K562 (cell line): ENCODE results near the gene KIAA1958. TPM values are rescaled to one million over a fixed set of nuclear protein-coding genes. Genes with fewer than 3 reads are reported as not detected.
A peak's percentile ranks its signal among the peaks of the same experiment; 100 is the strongest.

Experiments used
- CBX3 ChIP-seq, 2 experiments: IDR thresholded peaks; 1 replicate in 1 of 2; 2 replicates in 1 of 2; pipeline ENCODE4 v1.6.1; 2012; ENCODE audit warnings: inconsistent platforms in 2 of 2, low read length in 2 of 2, borderline replicate concordance in 1 of 2, control low read depth in 1 of 2
- CHCHD3 ChIP-seq: fragments of 250-450 bp; sonication (Bioruptor Pico); IDR thresholded peaks from 2 replicates; pipeline ENCODE4 v2.1.2; 2022; ENCODE audit warnings: mild to moderate bottlenecking
- DDX20 ChIP-seq: fragments of 450-650 bp; IDR thresholded peaks from 2 replicates; pipeline ENCODE4 v1.6.1; 2016; ENCODE audit warnings: missing genetic modification characterization, low read depth, mild to moderate bottlenecking, missing compliant biosample characterization, moderate library complexity
- ETS2 ChIP-seq: IDR thresholded peaks from 2 replicates; pipeline ENCODE4 v1.6.1; 2016; ENCODE audit warnings: borderline replicate concordance, missing genetic modification characterization, mild to moderate bottlenecking, moderate library complexity, missing compliant biosample characterization; ENCODE audit not compliant: poor library complexity, severe bottlenecking
- HINFP ChIP-seq: fragments of 450-650 bp; conservative IDR thresholded peaks from 2 replicates; pipeline ENCODE4 v1.6.1; 2016; ENCODE audit warnings: missing genetic modification characterization, low read depth, mild to moderate bottlenecking, control low read depth, missing compliant biosample characterization
- MAX ChIP-seq: sonication (generic); formaldehyde crosslinking; IDR thresholded peaks from 2 replicates; pipeline ENCODE4 v1.9.0; 2022; ENCODE audit warnings: mild to moderate bottlenecking, missing genetic modification reagents
- NR2C2 ChIP-seq, 2 experiments: fragments of 200-800 bp in 1 of 2; sonication (Bioruptor generic) in 1 of 2; sonication (generic) in 1 of 2; formaldehyde crosslinking in 1 of 2; IDR thresholded peaks; 2 replicates each; pipeline versions ENCODE4 v1.6.1 to v1.8.0; 2016 to 2022; ENCODE audit warnings: mild to moderate bottlenecking in 1 of 2, missing compliant biosample characterization in 1 of 2, missing genetic modification characterization in 1 of 2, missing genetic modification reagents in 1 of 2
- PATZ1 ChIP-seq: fragments of 250-450 bp; sonication (Bioruptor Pico); IDR thresholded peaks from 2 replicates; pipeline ENCODE4 v1.5.0; 2020; ENCODE audit warnings: mild to moderate bottlenecking, borderline replicate concordance
- PURB ChIP-seq: sonication (generic); formaldehyde crosslinking; IDR thresholded peaks from 2 replicates; pipeline ENCODE4 v1.9.0; 2021; ENCODE audit warnings: low read depth, mild to moderate bottlenecking, missing genetic modification reagents
- RBM14 ChIP-seq: fragments of 200-400 bp; formaldehyde crosslinking; IDR thresholded peaks from 2 replicates; pipeline ENCODE4 v1.6.1; 2018; ENCODE audit warnings: low read depth, mild to moderate bottlenecking, low read length, moderate library complexity, borderline replicate concordance; ENCODE audit not compliant: insufficient read depth
- RBM22 ChIP-seq: fragments of 200-400 bp; formaldehyde crosslinking; IDR thresholded peaks from 2 replicates; pipeline ENCODE4 v1.6.1; 2018; ENCODE audit warnings: low read length, low read depth; ENCODE audit not compliant: poor library complexity, severe bottlenecking
- SFPQ ChIP-seq: fragments of 200-400 bp; formaldehyde crosslinking; IDR thresholded peaks from 2 replicates; pipeline ENCODE4 v1.6.1; 2017; ENCODE audit warnings: mild to moderate bottlenecking, low read depth, low read length, moderate library complexity
- TSC22D4 ChIP-seq: fragments of 450-650 bp; IDR thresholded peaks from 2 replicates; pipeline ENCODE4 v1.6.1; 2016; ENCODE audit warnings: missing genetic modification characterization, missing biosample characterization, control low read depth
- ZC3H11A ChIP-seq: IDR thresholded peaks from 2 replicates; pipeline ENCODE4 v1.6.1; 2012; ENCODE audit warnings: low read depth, low read length, improper control_type of control experiment
- ZNF23 ChIP-seq: fragments of 250-450 bp; sonication (Bioruptor Pico); IDR thresholded peaks from 2 replicates; pipeline ENCODE4 v1.4.0; 2020; ENCODE audit warnings: mild to moderate bottlenecking
- ZNF449 ChIP-seq: fragments of 250-450 bp; sonication (Bioruptor Pico); IDR thresholded peaks from 2 replicates; pipeline ENCODE4 v1.8.0; 2022; ENCODE audit warnings: moderate library complexity, mild to moderate bottlenecking, inconsistent platforms
- ZNF668 ChIP-seq: fragments of 250-450 bp; sonication (Bioruptor Pico); IDR thresholded peaks from 2 replicates; pipeline ENCODE4 v1.8.0; 2022; ENCODE audit warnings: mild to moderate bottlenecking, inconsistent platforms
- ZNF785 ChIP-seq: fragments of 250-450 bp; sonication (Bioruptor Pico); IDR thresholded peaks from 2 replicates; pipeline ENCODE4 v1.4.0; 2020; ENCODE audit warnings: mild to moderate bottlenecking
- ZZZ3 ChIP-seq: fragments of 450-650 bp; IDR thresholded peaks from 2 replicates; pipeline ENCODE4 v1.6.1; 2016; ENCODE audit warnings: antibody characterized with exemption, mild to moderate bottlenecking, moderate library complexity
- polyA plus RNA-seq, 8 experiments: library from polyadenylated mRNA; depleted of rRNA in 4 of 8; stranded (reverse) in 5 of 8; unstranded in 3 of 8; fragments of >200 nt; fragmentation: Nextera tagmentation in 2 of 8; fragmentation: Illumina TruSeq in 1 of 8; extraction: Ambion mirVana in 2 of 8; extraction: Trizol in 1 of 8; gene quantifications; 2 replicates each; pipeline versions ENCODE4 v1.2.1 to v1.2.3, GENCODE V29; 2011 to 2014; ENCODE audit warnings: inconsistent platforms in 1 of 8, missing spikeins in 1 of 8
- total RNA-seq, 7 experiments: library from RNA; depleted of rRNA in 6 of 7; stranded (reverse); fragments of >200 nt in 6 of 7; fragmentation: Illumina TruSeq in 2 of 7; extraction: Trizol in 2 of 7; gene quantifications; 2 replicates each; pipeline versions ENCODE4 v1.2.1 to v1.2.3, GENCODE V29; 2011 to 2021; ENCODE audit warnings: low replicate concordance in 1 of 7

The KIAA1958 gene
- total and polyA plus RNA-seq, 9 of the 15 experiments (the other 6 are each of a cell fraction or from before 2014, with no cell fraction given), result 1.1 to 16.0 (median 10.1) TPM

- no peak for TF ChIP-seq HINFP
- no peak for TF ChIP-seq RBM22
- no peak for TF ChIP-seq ZC3H11A
- TF ChIP-seq NR2C2 (CRISPR knock-in tag; IDR thresholded peaks at IDR 0.05), result no peak
- peak; percentile 35; the same call in 1 of the 2 replicates for TF ChIP-seq NR2C2 (tag; IDR thresholded peaks at IDR 0.05)
- no peak for TF ChIP-seq ZNF23
- no peak for TF ChIP-seq ZNF668 (CRISPR knock-in tag)
- TF ChIP-seq ZNF785 (CRISPR knock-in tag), result no peak
- peak; percentile 55 for TF ChIP-seq MAX (CRISPR knock-in tag)
- TF ChIP-seq TSC22D4, result no peak
- TF ChIP-seq DDX20, result no peak
- no peak for TF ChIP-seq ZNF449 (CRISPR knock-in tag)
- TF ChIP-seq RBM14, result no peak
- TF ChIP-seq PURB (CRISPR knock-in tag), result no peak
- TF ChIP-seq SFPQ, result no peak
- no peak for TF ChIP-seq ZZZ3
- TF ChIP-seq CBX3 (IDR thresholded peaks at IDR 0.05; ENCODE audit: borderline replicate concordance in 1 of 2, low read length in 2 of 2), result no peak; a peak in 1 of 3 replicates
- no peak for TF ChIP-seq ETS2 (tag)
- TF ChIP-seq PATZ1, result no peak
- TF ChIP-seq CHCHD3, result no peak; the same call in 1 of the 2 replicates
Measured at GRCh38 chr9:112717661-112718331, 231.2 kb downstream of the KIAA1958 start, which contains the start of gene INIP (continued).
